Lower lobe of right lung (tissue), 2 donors: ENCODE measurements around the gene CD248. TPM values are rescaled to one million over a fixed set of nuclear protein-coding genes. Genes with fewer than 3 reads are reported as not detected.

Experiments used
- ATAC-seq, 2 donors: fragments of 200-7000 bp; cut with Tn5 transposase; one replicate each; pipeline ENCODE4 v1.9.1; 2020 to 2022; ENCODE audit warnings: mild to moderate bottlenecking in 2 of 2, moderate library complexity in 2 of 2
- DNase-seq: peaks from one replicate; pipeline ENCODE4 v3.0.0-alpha.2; 2020
- H3K27ac ChIP-seq: fragments of 200-600 bp; one replicate; pipeline ENCODE4 v1.8.0; 2022
- H3K27me3 ChIP-seq: fragments of 200-600 bp; one replicate; pipeline ENCODE4 v1.8.0; 2022; ENCODE audit warnings: low read depth
- H3K36me3 ChIP-seq: fragments of 200-600 bp; one replicate; pipeline ENCODE4 v1.8.0; 2022; ENCODE audit warnings: mild to moderate bottlenecking
- H3K4me1 ChIP-seq: fragments of 200-600 bp; one replicate; pipeline ENCODE4 v1.8.0; 2022
- H3K4me3 ChIP-seq: fragments of 200-600 bp; one replicate; pipeline ENCODE4 v1.8.0; 2022; ENCODE audit warnings: mild to moderate bottlenecking
- H3K9me3 ChIP-seq: fragments of 200-600 bp; one replicate; pipeline ENCODE4 v1.8.0; 2022
- intact Hi-C: fragments of 100-400 bp; cut with DNase I; formaldehyde crosslinking; loops from one replicate; pipeline ENCODE4 v1.11.0; 2022
- total RNA-seq: library from RNA; stranded (reverse); fragmentation: NEBNext Ultra II Directional; extraction: Animal tissue kit (Norgen Biotek cat#: 25700); gene quantifications from one replicate; pipeline ENCODE4 v1.2.1, GENCODE V29; 2021
- TF ChIP-seq, protein P1 (sequence below): fragments of 200-600 bp; IDR thresholded peaks from one replicate; pipeline ENCODE4 v1.8.0; 2022; ENCODE audit warnings: antibody characterized with exemption, mild to moderate bottlenecking
- donor health status: DM: no; HTN: yes; CAD: no; lungs with severe emphysema.

The CD248 gene
- total RNA-seq, 1 donor from 2014 or later: 28.7 TPM

DNA sequence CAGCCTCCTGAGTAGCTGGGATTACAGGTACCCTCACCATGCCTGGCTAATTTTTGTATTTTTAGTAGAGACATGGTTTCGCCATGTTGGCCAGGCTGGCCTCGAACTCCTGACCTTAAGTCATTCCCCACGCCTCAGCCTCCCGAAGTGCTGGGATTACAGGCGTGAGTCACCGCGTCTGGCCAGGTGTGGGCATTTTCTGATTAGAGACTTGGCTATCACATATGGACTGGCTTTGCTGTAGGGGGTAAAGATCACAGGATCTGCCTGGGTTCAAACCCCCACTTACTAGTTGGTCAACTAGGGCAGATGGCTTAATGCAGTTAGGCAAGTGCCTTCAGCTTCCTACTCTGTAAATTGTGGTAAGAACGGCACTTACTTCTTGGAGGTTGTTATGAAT, 6.5 kb downstream of the CD248 start:
- H3K27ac ChIP-seq: no peak overlapping the region
- TF ChIP-seq, protein P1, sequence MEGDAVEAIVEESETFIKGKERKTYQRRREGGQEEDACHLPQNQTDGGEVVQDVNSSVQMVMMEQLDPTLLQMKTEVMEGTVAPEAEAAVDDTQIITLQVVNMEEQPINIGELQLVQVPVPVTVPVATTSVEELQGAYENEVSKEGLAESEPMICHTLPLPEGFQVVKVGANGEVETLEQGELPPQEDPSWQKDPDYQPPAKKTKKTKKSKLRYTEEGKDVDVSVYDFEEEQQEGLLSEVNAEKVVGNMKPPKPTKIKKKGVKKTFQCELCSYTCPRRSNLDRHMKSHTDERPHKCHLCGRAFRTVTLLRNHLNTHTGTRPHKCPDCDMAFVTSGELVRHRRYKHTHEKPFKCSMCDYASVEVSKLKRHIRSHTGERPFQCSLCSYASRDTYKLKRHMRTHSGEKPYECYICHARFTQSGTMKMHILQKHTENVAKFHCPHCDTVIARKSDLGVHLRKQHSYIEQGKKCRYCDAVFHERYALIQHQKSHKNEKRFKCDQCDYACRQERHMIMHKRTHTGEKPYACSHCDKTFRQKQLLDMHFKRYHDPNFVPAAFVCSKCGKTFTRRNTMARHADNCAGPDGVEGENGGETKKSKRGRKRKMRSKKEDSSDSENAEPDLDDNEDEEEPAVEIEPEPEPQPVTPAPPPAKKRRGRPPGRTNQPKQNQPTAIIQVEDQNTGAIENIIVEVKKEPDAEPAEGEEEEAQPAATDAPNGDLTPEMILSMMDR: no peak
- no peak overlapping the region for H3K4me3 ChIP-seq
- ATAC-seq: no peak
- H3K36me3 ChIP-seq: no peaks in the 10 kb centered on the region
- no peaks in the 10 kb centered on the region for H3K9me3 ChIP-seq
- no peak for DNase-seq
- intact Hi-C loops: no loop called here
- H3K27me3 ChIP-seq: no peaks in the 10 kb centered on the region
- peaks cover 10% of the 10 kb centered on the region for H3K4me1 ChIP-seq

GRCh38 chr11:66309475-66309874, 7.4 kb downstream of the CD248 start:
- Histone ChIP-seq H3K4me3 (no peak overlapping the region), H3K27me3 (no peaks in the 10 kb centered on the region), H3K9me3 (no peaks in the 10 kb centered on the region), H3K27ac (no peak overlapping the region), H3K4me1 (peaks cover 10% of the 10 kb centered on the region), H3K36me3 (no peaks in the 10 kb centered on the region)
- intact Hi-C loops: no loop called here
- TF ChIP-seq, protein P1: no peak
- ATAC-seq (no peak), DNase-seq (no peak)

DNA sequence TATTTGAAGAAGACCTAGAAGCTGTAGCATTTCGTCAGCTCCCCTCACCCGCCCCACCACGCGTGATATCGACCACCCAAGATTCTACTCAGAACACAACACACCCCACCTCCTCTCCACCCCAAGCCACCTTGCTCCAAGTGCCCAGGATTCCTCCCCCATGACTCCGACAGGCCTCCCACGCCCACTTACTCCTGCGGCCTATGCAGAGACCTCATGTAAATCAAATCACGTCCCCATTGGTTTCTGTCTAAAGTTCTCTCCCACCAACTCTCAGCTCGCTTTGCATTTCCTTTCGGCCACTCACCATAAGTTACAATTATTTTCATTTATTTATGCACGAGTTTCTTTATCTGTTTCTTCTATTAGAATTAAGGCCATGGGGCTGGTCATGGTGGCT, 14.2 kb downstream of the CD248 start:
- ATAC-seq (no peak), DNase-seq (no peak)
- H3K36me3 ChIP-seq: no peaks in the 10 kb centered on the region
- no peaks in the 10 kb centered on the region for H3K9me3 ChIP-seq
- no peaks in the 10 kb centered on the region for H3K4me1 ChIP-seq
- no peak overlapping the region for H3K4me3 ChIP-seq
- H3K27ac ChIP-seq: no peak overlapping the region
- intact Hi-C loops: no loop called here
- H3K27me3 ChIP-seq: no peaks in the 10 kb centered on the region
- TF ChIP-seq, protein P1: no peak

DNA sequence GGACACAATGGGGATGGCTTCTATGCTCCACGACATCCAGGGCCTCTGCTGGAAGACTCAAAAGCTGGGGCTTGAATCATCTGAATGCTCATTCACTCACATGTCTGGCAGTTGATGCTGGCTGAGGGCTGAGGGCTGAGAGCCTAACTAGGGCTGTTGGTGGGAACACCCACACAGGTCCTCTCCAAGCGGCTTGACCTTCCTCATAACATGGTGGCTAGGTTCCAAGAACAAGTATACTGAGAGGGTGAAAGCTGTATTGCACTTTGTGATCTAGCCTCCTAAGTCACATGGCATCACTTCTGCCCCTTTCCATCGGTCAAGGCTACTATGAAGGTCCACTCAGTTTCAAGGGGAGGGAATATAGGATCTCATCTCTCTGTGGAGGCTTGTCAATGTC, 17.7 kb downstream of the CD248 start:
- Histone ChIP-seq H3K4me3 (no peak overlapping the region), H3K27ac (no peak overlapping the region), H3K36me3 (no peaks in the 10 kb centered on the region), H3K27me3 (peaks cover 10% of the 10 kb centered on the region), H3K4me1 (no peaks in the 10 kb centered on the region), H3K9me3 (no peaks in the 10 kb centered on the region)
- TF ChIP-seq, protein P1: no peak
- ATAC-seq (no peak), DNase-seq (no peak)
- intact Hi-C loops: no loop called here

- no peak for DNase-seq
- Histone ChIP-seq H3K36me3 (no peaks in the 10 kb centered on the region), H3K27ac (no peak overlapping the region), H3K9me3 (no peaks in the 10 kb centered on the region), H3K4me3 (no peak overlapping the region), H3K4me1 (no peaks in the 10 kb centered on the region), H3K27me3 (peaks cover 24% of the 10 kb centered on the region)
- intact Hi-C loops: no loop called here
- TF ChIP-seq, protein P1: no peak
- no peak for ATAC-seq
Observed at GRCh38 chr11:66297610-66298009, 19.2 kb downstream of the CD248 start.
